Measurements from ENCODE around the gene LEMD2. TPM values are rescaled to one million over a fixed set of nuclear protein-coding genes. Genes with fewer than 3 reads are reported as not detected.

Gene LEMD2
- total and polyA plus RNA-seq, 9 of the 15 experiments (the other 6 are each of a cell fraction or from before 2014, with no cell fraction given), result 0.32 to 46.3 (median 30.8) TPM

DNA sequence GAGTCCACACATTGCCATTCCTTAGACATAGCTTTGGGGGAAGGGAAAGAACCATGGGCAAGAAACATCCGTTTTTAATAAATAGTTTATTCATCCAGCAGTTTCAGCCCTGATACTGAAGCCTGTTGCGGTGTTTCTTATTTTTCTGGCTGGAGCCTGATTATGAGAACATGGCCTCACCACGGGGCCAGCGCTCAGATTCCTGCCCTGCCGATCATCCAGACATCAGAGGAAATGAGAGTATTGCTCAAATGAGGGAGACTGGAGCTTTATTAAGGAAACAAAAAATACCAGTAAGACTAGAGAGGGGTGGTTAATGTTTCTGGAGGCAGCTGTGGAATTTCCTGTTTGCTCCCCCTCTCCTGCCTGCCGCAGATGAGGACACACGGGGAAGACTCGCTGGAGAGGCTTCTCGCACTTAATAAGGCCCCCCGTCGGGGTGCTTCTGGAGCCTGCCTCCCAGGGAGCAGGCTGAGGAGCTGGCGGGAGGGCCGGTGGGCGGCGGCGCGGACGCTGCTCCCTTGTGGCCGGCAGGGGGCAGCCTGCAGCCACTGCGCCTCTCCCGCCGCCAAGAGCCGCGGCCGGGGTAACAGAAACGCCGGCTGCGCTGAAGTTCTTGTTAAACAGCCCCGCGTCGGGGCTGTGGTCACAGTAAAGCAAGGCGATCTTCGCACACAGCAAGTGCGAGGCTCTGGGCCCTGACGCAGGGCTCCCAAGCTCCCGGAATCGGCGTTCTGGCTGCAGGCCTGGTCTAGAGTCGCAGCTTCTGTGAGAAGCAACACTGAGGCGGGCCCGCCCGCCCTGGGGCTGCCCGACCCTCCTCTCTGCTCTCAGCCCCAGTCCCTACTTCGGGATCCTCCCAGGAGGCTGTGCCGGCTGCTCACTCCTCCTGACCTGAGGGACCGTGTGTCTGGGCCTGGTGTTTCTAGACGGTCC, 17.5 kb downstream of the LEMD2 start (continued):
- TF ChIP-seq SMAD4 (CRISPR knock-in tag; conservative IDR thresholded peaks at IDR 0.05) (peak; percentile 50; the same call in 1 of the 2 replicates), ZNF699 (CRISPR knock-in tag; IDR thresholded peaks at IDR 0.05; ENCODE audit: insufficient replicate concordance) (no peak), RB1 (IDR thresholded peaks at IDR 0.05; ENCODE audit: low read depth) (peak; percentile 99), ZNF408 (CRISPR knock-in tag; IDR thresholded peaks at IDR 0.05; ENCODE audit: low read depth) (no peak), MYBL2 (IDR thresholded peaks at IDR 0.05; ENCODE audit: low read depth) (no peak), MYBL2 (CRISPR knock-in tag; IDR thresholded peaks at IDR 0.05; ENCODE audit: borderline replicate concordance) (no peak), HES1 (IDR thresholded peaks at IDR 0.05; ENCODE audit: low read depth) (no peak), KDM5B (IDR thresholded peaks at IDR 0.05; ENCODE audit: insufficient replicate concordance, low read depth, low read length) (no peak), ATF7 (IDR thresholded peaks at IDR 0.05) (peak; percentile 66), MTA3 (IDR thresholded peaks at IDR 0.05; ENCODE audit: borderline replicate concordance) (0 out of 2 replicates have a peak, but pooled peaks have one; percentile 61), KDM2B (CRISPR knock-in tag; IDR thresholded peaks at IDR 0.05) (peak; percentile 35), ZSCAN29 (IDR thresholded peaks at IDR 0.05) (no peak), GABPB2 (CRISPR knock-in tag; conservative IDR thresholded peaks at IDR 0.05) (no peak), POLR2G (IDR thresholded peaks at IDR 0.05; ENCODE audit: low read depth, low read length) (peak; percentile 69), TCF7L2 (IDR thresholded peaks at IDR 0.05; ENCODE audit: low read depth, low read length) (0 out of 2 replicates have a peak, but pooled peaks have one; percentile 11), TFAP4 (CRISPR knock-in tag; IDR thresholded peaks at IDR 0.05; ENCODE audit: borderline replicate concordance) (peak; percentile 34; the same call in 1 of the 2 replicates), ZNF224 (CRISPR knock-in tag; IDR thresholded peaks at IDR 0.05) (no peak), CTBP1 (IDR thresholded peaks at IDR 0.05; ENCODE audit: borderline replicate concordance) (peak; percentile 80), GATAD2A (IDR thresholded peaks at IDR 0.05) (no peak), RBFOX2 (IDR thresholded peaks at IDR 0.05; ENCODE audit: low read depth, low read length) (peak; percentile 54; the same call in 1 of the 2 replicates)
- TF ChIP-seq, protein P1, sequence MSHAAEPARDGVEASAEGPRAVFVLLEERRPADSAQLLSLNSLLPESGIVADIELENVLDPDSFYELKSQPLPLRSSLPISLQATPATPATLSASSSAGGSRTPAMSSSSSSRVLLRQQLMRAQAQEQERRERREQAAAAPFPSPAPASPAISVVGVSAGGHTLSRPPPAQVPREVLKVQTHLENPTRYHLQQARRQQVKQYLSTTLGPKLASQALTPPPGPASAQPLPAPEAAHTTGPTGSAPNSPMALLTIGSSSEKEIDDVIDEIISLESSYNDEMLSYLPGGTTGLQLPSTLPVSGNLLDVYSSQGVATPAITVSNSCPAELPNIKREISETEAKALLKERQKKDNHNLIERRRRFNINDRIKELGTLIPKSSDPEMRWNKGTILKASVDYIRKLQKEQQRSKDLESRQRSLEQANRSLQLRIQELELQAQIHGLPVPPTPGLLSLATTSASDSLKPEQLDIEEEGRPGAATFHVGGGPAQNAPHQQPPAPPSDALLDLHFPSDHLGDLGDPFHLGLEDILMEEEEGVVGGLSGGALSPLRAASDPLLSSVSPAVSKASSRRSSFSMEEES (CRISPR knock-in tag; IDR thresholded peaks at IDR 0.05), result no peak
- TF ChIP-seq, protein P2, sequence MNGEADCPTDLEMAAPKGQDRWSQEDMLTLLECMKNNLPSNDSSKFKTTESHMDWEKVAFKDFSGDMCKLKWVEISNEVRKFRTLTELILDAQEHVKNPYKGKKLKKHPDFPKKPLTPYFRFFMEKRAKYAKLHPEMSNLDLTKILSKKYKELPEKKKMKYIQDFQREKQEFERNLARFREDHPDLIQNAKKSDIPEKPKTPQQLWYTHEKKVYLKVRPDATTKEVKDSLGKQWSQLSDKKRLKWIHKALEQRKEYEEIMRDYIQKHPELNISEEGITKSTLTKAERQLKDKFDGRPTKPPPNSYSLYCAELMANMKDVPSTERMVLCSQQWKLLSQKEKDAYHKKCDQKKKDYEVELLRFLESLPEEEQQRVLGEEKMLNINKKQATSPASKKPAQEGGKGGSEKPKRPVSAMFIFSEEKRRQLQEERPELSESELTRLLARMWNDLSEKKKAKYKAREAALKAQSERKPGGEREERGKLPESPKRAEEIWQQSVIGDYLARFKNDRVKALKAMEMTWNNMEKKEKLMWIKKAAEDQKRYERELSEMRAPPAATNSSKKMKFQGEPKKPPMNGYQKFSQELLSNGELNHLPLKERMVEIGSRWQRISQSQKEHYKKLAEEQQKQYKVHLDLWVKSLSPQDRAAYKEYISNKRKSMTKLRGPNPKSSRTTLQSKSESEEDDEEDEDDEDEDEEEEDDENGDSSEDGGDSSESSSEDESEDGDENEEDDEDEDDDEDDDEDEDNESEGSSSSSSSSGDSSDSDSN (IDR thresholded peaks at IDR 0.05; ENCODE audit: borderline replicate concordance in 1 of 2, low read depth in 2 of 2, low read length in 2 of 2), result peak; percentile 42 to 58; a peak in 1 of 4 replicates

All from K562 (cell line).